ENCODE measurements around the gene USP17L20.
"Not testable (repeated sequence)": the region's sequence is repeated elsewhere in the genome, so short reads cannot be mapped to it uniquely, and the experiment has no call there.

USP17L20 gene

GRCh38 chr4:9243579-9243978 is 14.3 kb upstream of the USP17L20 start, which contains the start of gene USP17L17:
USP17L17 (plus strand) TSS chr4:9243879; CDS start chr4:9243879, 0 bp downstream.
- TF ChIP-seq TAF1 (IDR thresholded peaks at IDR 0.05; ENCODE audit: borderline replicate concordance, insufficient read depth, low read length); SIN3A (IDR thresholded peaks at IDR 0.05; ENCODE audit: borderline replicate concordance, insufficient read depth, low read length); POLR2AphosphoS5 (IDR thresholded peaks at IDR 0.05; ENCODE audit: low read depth, low read length): not testable (repeated sequence)

- not testable (repeated sequence) for TF ChIP-seq TAF1 (IDR thresholded peaks at IDR 0.05; ENCODE audit: borderline replicate concordance, insufficient read depth, low read length); REST (IDR thresholded peaks at IDR 0.05; ENCODE audit: insufficient read depth in 1 of 2, low read depth in 2 of 2, low read length in 2 of 2); FOXP2 (optimal IDR thresholded peaks at IDR 0.05; ENCODE audit: borderline replicate concordance, extremely low read depth, extremely low read length, insufficient read depth)
Observed at GRCh38 chr4:9247953-9248680, 9.8 kb upstream of the USP17L20 start, which contains the start of gene USP17L18. USP17L18 (plus strand) TSS chr4:9248630; CDS start chr4:9248630, 0 bp downstream.

- TF ChIP-seq SIN3A (IDR thresholded peaks at IDR 0.05; ENCODE audit: borderline replicate concordance, insufficient read depth, low read length); TAF1 (IDR thresholded peaks at IDR 0.05; ENCODE audit: borderline replicate concordance, insufficient read depth, low read length); REST (IDR thresholded peaks at IDR 0.05; ENCODE audit: insufficient read depth in 1 of 2, low read depth in 2 of 2, low read length in 2 of 2): not testable (repeated sequence)
Observed at GRCh38 chr4:9253078-9253477, 4.8 kb upstream of the USP17L20 start, which contains the start of gene USP17L19. USP17L19 (plus strand) TSS chr4:9253378; CDS start chr4:9253378, 0 bp downstream.

GRCh38 chr4:9262572-9262971 is 4.6 kb downstream of the USP17L20 start, which contains the start of gene USP17L21:
USP17L21 (plus strand) TSS chr4:9262872; CDS start chr4:9262872, 0 bp downstream.
- not testable (repeated sequence) for TF ChIP-seq TAF1 (IDR thresholded peaks at IDR 0.05; ENCODE audit: borderline replicate concordance, insufficient read depth, low read length); FOXP2 (optimal IDR thresholded peaks at IDR 0.05; ENCODE audit: borderline replicate concordance, extremely low read depth, extremely low read length, insufficient read depth); SIN3A (IDR thresholded peaks at IDR 0.05; ENCODE audit: borderline replicate concordance, insufficient read depth, low read length)

GRCh38 chr4:9267319-9267718 is 9.4 kb downstream of the USP17L20 start, which contains the start of gene USP17L22:
USP17L22 (plus strand) TSS chr4:9267619; CDS start chr4:9267619, 0 bp downstream.
- not testable (repeated sequence) for TF ChIP-seq FOXP2 (optimal IDR thresholded peaks at IDR 0.05; ENCODE audit: borderline replicate concordance, extremely low read depth, extremely low read length, insufficient read depth); POLR2AphosphoS5 (IDR thresholded peaks at IDR 0.05; ENCODE audit: low read depth, low read length); SIN3A (IDR thresholded peaks at IDR 0.05; ENCODE audit: borderline replicate concordance, insufficient read depth, low read length)
